DOHH2 (cell line): ENCODE measurements around the gene KLK13.
A peak's percentile ranks its signal among the peaks of the same experiment; 100 is the strongest.

ENCODE experiments used
- H3F3A ChIP-seq: fragments of 200-600 bp; sonication (generic), shearing (Covaris generic); 2 replicates; pipeline ENCODE4 v1.6.0; 2016; ENCODE audit warnings: antibody characterized with exemption, mild to moderate bottlenecking; ENCODE audit not compliant: control insufficient read depth, insufficient read depth
- H3K27ac ChIP-seq: fragments of 200-600 bp; sonication (generic); 2 replicates; pipeline ENCODE4 v1.5.1; 2014; ENCODE audit warnings: low read depth, mild to moderate bottlenecking, low read length, moderate library complexity
- H3K27me3 ChIP-seq: fragments of 200-600 bp; sonication (generic); 2 replicates; pipeline ENCODE4 v1.6.1; 2014; ENCODE audit warnings: mild to moderate bottlenecking, low read length, mixed read lengths; ENCODE audit not compliant: control insufficient read depth
- H3K36me3 ChIP-seq: fragments of 200-600 bp; sonication (generic); 2 replicates; pipeline ENCODE4 v1.6.1; 2014; ENCODE audit warnings: mild to moderate bottlenecking, low read length, moderate library complexity, mixed read lengths; ENCODE audit not compliant: control insufficient read depth
- H3K4me1 ChIP-seq: fragments of 200-600 bp; sonication (generic); 2 replicates; pipeline ENCODE4 v1.6.1; 2014; ENCODE audit warnings: mild to moderate bottlenecking, low read length, mixed read lengths; ENCODE audit not compliant: control insufficient read depth
- H3K4me2 ChIP-seq: fragments of 200-600 bp; sonication (generic); 2 replicates; pipeline ENCODE4 v1.6.0; 2014; ENCODE audit warnings: mild to moderate bottlenecking, low read length, moderate library complexity
- H3K4me3 ChIP-seq: fragments of 200-600 bp; sonication (generic); 2 replicates; pipeline ENCODE4 v1.5.1; 2014; ENCODE audit warnings: mild to moderate bottlenecking, low read length, mixed read lengths
- H3K79me2 ChIP-seq: fragments of 200-600 bp; sonication (generic); 2 replicates; pipeline ENCODE4 v1.6.1; 2014; ENCODE audit warnings: mild to moderate bottlenecking, low read length, mixed read lengths; ENCODE audit not compliant: control insufficient read depth
- H3K9me2 ChIP-seq: fragments of 200-600 bp; sonication (generic); replicated peaks from 2 replicates; pipeline ENCODE4 v1.6.1; 2014; ENCODE audit warnings: mild to moderate bottlenecking, low read length, mixed read lengths; ENCODE audit not compliant: control insufficient read depth
- H3K9me3 ChIP-seq: fragments of 200-600 bp; sonication (generic); 2 replicates; pipeline ENCODE4 v1.6.1; 2014; ENCODE audit warnings: antibody characterized with exemption, low read length, mixed read lengths; ENCODE audit not compliant: control insufficient read depth, insufficient read depth
- H4K20me1 ChIP-seq: fragments of 200-600 bp; sonication (generic); 2 replicates; pipeline ENCODE4 v1.6.0; 2014; ENCODE audit warnings: low read depth, mild to moderate bottlenecking, antibody characterized with exemption, low read length, moderate library complexity; ENCODE audit not compliant: control insufficient read depth, insufficient read depth
- CTCF ChIP-seq: fragments of 200-600 bp; sonication (generic); IDR thresholded peaks from one replicate; pipeline ENCODE4 v1.5.1; 2014; ENCODE audit warnings: antibody characterized with exemption, mild to moderate bottlenecking, low read depth, low read length; ENCODE audit not compliant: poor library complexity, severe bottlenecking
- EZH2phosphoT487 ChIP-seq: fragments of 200-600 bp; sonication (generic); IDR thresholded peaks from 2 replicates; pipeline ENCODE4 v1.6.1; 2017; ENCODE audit warnings: borderline replicate concordance, mild to moderate bottlenecking, antibody characterized with exemption, low read length, moderate library complexity, mixed read lengths

Gene KLK13

GRCh38 chr19:51098365-51099046, 33.6 kb upstream of the KLK13 start:
- Histone ChIP-seq H3K4me1 (peaks cover 6% of the 10 kb centered on the region), H3K9me2 (no peaks in the 10 kb centered on the region), H3K27me3 (no peaks in the 10 kb centered on the region), H3K36me3 (peaks cover 31% of the 10 kb centered on the region), H3K4me3 (no peak overlapping the region), H3F3A (no peaks in the 10 kb centered on the region), H3K9me3 (no peaks in the 10 kb centered on the region), H3K79me2 (peaks cover 11% of the 10 kb centered on the region), H3K27ac (no peak overlapping the region), H3K4me2 (no peak overlapping the region), H4K20me1 (no peaks in the 10 kb centered on the region)
- TF ChIP-seq EZH2phosphoT487 = no peak

GRCh38 chr19:51097796-51098195, 32.9 kb upstream of the KLK13 start:
- Histone ChIP-seq H3K9me2 (no peaks in the 10 kb centered on the region), H3K79me2 (peaks cover 11% of the 10 kb centered on the region), H3K4me2 (no peak overlapping the region), H3K27ac (no peak overlapping the region), H3F3A (no peaks in the 10 kb centered on the region), H3K27me3 (no peaks in the 10 kb centered on the region), H3K4me3 (no peak overlapping the region), H3K4me1 (peaks cover 6% of the 10 kb centered on the region), H3K9me3 (no peaks in the 10 kb centered on the region), H3K36me3 (peaks cover 26% of the 10 kb centered on the region), H4K20me1 (no peaks in the 10 kb centered on the region)
- TF ChIP-seq EZH2phosphoT487 (no peak), CTCF (no peak)

- no peaks in the 10 kb centered on the region for H3K9me3 ChIP-seq
- TF ChIP-seq EZH2phosphoT487 (no peak), CTCF (peak; percentile 67)
- H3F3A ChIP-seq = no peaks in the 10 kb centered on the region
- H3K27me3 ChIP-seq = no peaks in the 10 kb centered on the region
- peaks cover 6% of the 10 kb centered on the region for H3K4me1 ChIP-seq
- H3K4me2 ChIP-seq = no peak overlapping the region
- no peaks in the 10 kb centered on the region for H4K20me1 ChIP-seq
- no peaks in the 10 kb centered on the region for H3K9me2 ChIP-seq
- no peak overlapping the region for H3K4me3 ChIP-seq
- no peak overlapping the region for H3K27ac ChIP-seq
- peaks cover 6% of the 10 kb centered on the region; the same call in 1 of the 2 replicates for H3K79me2 ChIP-seq
- peaks cover 21% of the 10 kb centered on the region for H3K36me3 ChIP-seq
Observed at GRCh38 chr19:51097166-51097738, 32.4 kb upstream of the KLK13 start.

GRCh38 chr19:51096473-51097165, 31.7 kb upstream of the KLK13 start:
- H4K20me1 ChIP-seq = no peaks in the 10 kb centered on the region

More at GRCh38 chr19:51096473-51097165, 31.7 kb upstream of the KLK13 start:
- no peak overlapping the region for H3K4me3 ChIP-seq
- no peaks in the 10 kb centered on the region for H3K9me3 ChIP-seq
- H3K4me2 ChIP-seq = no peak overlapping the region
- no peak overlapping the region for H3K27ac ChIP-seq
- peaks cover 19% of the 10 kb centered on the region for H3K36me3 ChIP-seq
- no peaks in the 10 kb centered on the region for H3F3A ChIP-seq
- H3K79me2 ChIP-seq = peaks cover 6% of the 10 kb centered on the region; the same call in 1 of the 2 replicates
- H3K9me2 ChIP-seq = no peaks in the 10 kb centered on the region
- peaks cover 6% of the 10 kb centered on the region for H3K4me1 ChIP-seq
- no peak for TF ChIP-seq EZH2phosphoT487
- peak; percentile 19 for TF ChIP-seq CTCF
- no peaks in the 10 kb centered on the region for H3K27me3 ChIP-seq
